SK-N-SH (cell line): Measurements from ENCODE around the gene SEC31B. TPM values are rescaled to one million over a fixed set of nuclear protein-coding genes. Genes with fewer than 3 reads are reported as not detected.

ENCODE experiments used
- CTCF ChIA-PET: fragments of 300-600, 350-600 bp; formaldehyde crosslinking; extraction: SDS; loops from one replicate; lab custom pipeline; 2021; lab: Yijun Ruan, JAX
- POLR2A ChIA-PET: fragments of 350-600 bp; sonication (Branson Sonifier 250); formaldehyde crosslinking; extraction: SDS; loops from one replicate; lab custom pipeline; 2020; ENCODE audit warnings: antibody characterized with exemption, inconsistent platforms; lab: Yijun Ruan, JAX
- DNase-seq: peaks from one replicate; pipeline ENCODE4 v3.0.0; 2012
- H2AFZ ChIP-seq: fragments of 200-600 bp; sonication (generic); 2 replicates; pipeline ENCODE4 v1.8.1; 2016; ENCODE audit warnings: antibody characterized with exemption, mild to moderate bottlenecking, low read depth
- H3F3A ChIP-seq: fragments of 200-600 bp; sonication (generic); replicated peaks from 2 replicates; pipeline ENCODE3; 2016; ENCODE audit warnings: antibody characterized with exemption, mild to moderate bottlenecking; ENCODE audit not compliant: insufficient read depth
- H3K27ac ChIP-seq, 2 experiments: fragments of 200-500 bp in 1 of 2; fragments of 200-600 bp in 1 of 2; sonication (Bioruptor generic) in 1 of 2; sonication (generic), shearing (Covaris generic) in 1 of 2; 2 replicates each; pipeline versions ENCODE4 v1.5.1 to v1.6.1; 2014 to 2016; ENCODE audit warnings: low read depth in 2 of 2, inconsistent platforms in 1 of 2, low read length in 1 of 2, mild to moderate bottlenecking in 1 of 2, mixed read lengths in 1 of 2
- H3K27me3 ChIP-seq: fragments of 200-600 bp; sonication (generic), shearing (Covaris generic); 2 replicates; pipeline ENCODE4 v1.6.1; 2016; ENCODE audit warnings: mixed run types; ENCODE audit not compliant: insufficient read depth
- H3K36me3 ChIP-seq, 2 experiments: fragments of 200-500 bp in 1 of 2; fragments of 200-600 bp in 1 of 2; sonication (Bioruptor generic) in 1 of 2; sonication (generic) in 1 of 2; replicated peaks in 1 of 2; 2 replicates each; pipeline versions ENCODE3 to v1.5.1; 2014 to 2016; ENCODE audit warnings: low read length in 1 of 2, mild to moderate bottlenecking in 1 of 2; ENCODE audit not compliant: insufficient read depth in 2 of 2, control insufficient read depth in 1 of 2
- H3K4me1 ChIP-seq, 2 experiments: fragments of 200-500 bp in 1 of 2; fragments of 200-600 bp in 1 of 2; sonication (Bioruptor generic) in 1 of 2; sonication (generic), shearing (Covaris generic) in 1 of 2; 2 replicates each; pipeline versions ENCODE4 v1.5.1 to v1.6.1; 2014 to 2016; ENCODE audit warnings: low read depth in 1 of 2, low read length in 1 of 2, mixed run types in 1 of 2; ENCODE audit not compliant: insufficient read depth in 2 of 2, control insufficient read depth in 1 of 2
- H3K4me2 ChIP-seq: fragments of 200-600 bp; sonication (generic), shearing (Covaris generic); 2 replicates; pipeline ENCODE4 v1.6.1; 2017; ENCODE audit warnings: mixed run types
- H3K4me3 ChIP-seq, 2 experiments: fragments of 200-500 bp in 1 of 2; fragments of 200-600 bp in 1 of 2; sonication (Bioruptor generic) in 1 of 2; sonication (generic), shearing (Covaris generic) in 1 of 2; 2 replicates each; pipeline versions ENCODE4 v1.5.1 to v1.8.1; 2014 to 2016; ENCODE audit warnings: low read depth in 2 of 2, inconsistent platforms in 1 of 2, low read length in 1 of 2, mild to moderate bottlenecking in 1 of 2, mixed read lengths in 1 of 2, moderate library complexity in 1 of 2
- H3K79me2 ChIP-seq: fragments of 200-600 bp; sonication (generic); 2 replicates; pipeline ENCODE4 v1.8.1; 2017; ENCODE audit warnings: mild to moderate bottlenecking; ENCODE audit not compliant: insufficient read depth
- H3K9ac ChIP-seq: fragments of 200-600 bp; sonication (generic); 2 replicates; pipeline ENCODE4 v1.6.1; 2017; ENCODE audit warnings: mixed run types
- H3K9me2 ChIP-seq: fragments of 200-600 bp; sonication (generic); 2 replicates; pipeline ENCODE4 v1.6.1; 2017; ENCODE audit warnings: mixed run types
- H3K9me3 ChIP-seq: fragments of 200-600 bp; sonication (generic); 2 replicates; pipeline ENCODE4 v1.6.1; 2017; ENCODE audit warnings: mixed run types, mild to moderate bottlenecking, moderate library complexity
- H4K20me1 ChIP-seq: fragments of 200-600 bp; sonication (generic); 2 replicates; pipeline ENCODE4 v1.6.1; 2017; ENCODE audit warnings: mild to moderate bottlenecking, mixed run types; ENCODE audit not compliant: insufficient read depth
- GATA2 ChIP-seq: sonication (generic); formaldehyde crosslinking; IDR thresholded peaks from 2 replicates; pipeline ENCODE4 v1.5.0; 2020; ENCODE audit warnings: mild to moderate bottlenecking, missing genetic modification reagents
- IRF3 ChIP-seq: fragments of 150-350 bp; IDR thresholded peaks from 2 replicates; pipeline ENCODE4 v1.6.1; 2016; ENCODE audit warnings: mild to moderate bottlenecking, low read depth, low read length
- MAX ChIP-seq: IDR thresholded peaks from 2 replicates; pipeline ENCODE4 v1.4.0; 2012; ENCODE audit warnings: low read depth
- NFIC ChIP-seq: IDR thresholded peaks from 2 replicates; pipeline ENCODE4 v1.4.0; 2012; ENCODE audit warnings: borderline replicate concordance
- RCOR1 ChIP-seq: fragments of 150-350 bp; IDR thresholded peaks from 2 replicates; pipeline ENCODE4 v1.6.1; 2017; ENCODE audit warnings: antibody characterized with exemption, low read length
- YY1 ChIP-seq: IDR thresholded peaks from 2 replicates; pipeline ENCODE4 v1.4.0; 2012; ENCODE audit warnings: low read depth, mild to moderate bottlenecking
- WGBS: methylation state at CpG from one replicate; pipeline ENCODE4 v1.1.6; 2017; ENCODE audit warnings: low lambda C conversion rate; 5-methylcytosine and 5-hydroxymethylcytosine counted together
- polyA plus RNA-seq, 3 experiments: library from polyadenylated mRNA; depleted of rRNA; stranded (reverse); fragments of >200 nt; gene quantifications; 2 replicates each; pipeline ENCODE4 v1.2.3, GENCODE V29; 2012
- TF ChIP-seq, protein P1 (sequence below): fragments of 150-350 bp; IDR thresholded peaks from 2 replicates; pipeline ENCODE4 v1.6.1; 2017; ENCODE audit warnings: antibody characterized with exemption, low read length, low read depth, borderline replicate concordance
- TF ChIP-seq, protein P2 (sequence below): IDR thresholded peaks from 2 replicates; pipeline ENCODE4; 2012

Gene SEC31B
- polyA plus RNA-seq, 1 of the 3 experiments (the other 2 are of a cell fraction): 8.8 TPM

DNA sequence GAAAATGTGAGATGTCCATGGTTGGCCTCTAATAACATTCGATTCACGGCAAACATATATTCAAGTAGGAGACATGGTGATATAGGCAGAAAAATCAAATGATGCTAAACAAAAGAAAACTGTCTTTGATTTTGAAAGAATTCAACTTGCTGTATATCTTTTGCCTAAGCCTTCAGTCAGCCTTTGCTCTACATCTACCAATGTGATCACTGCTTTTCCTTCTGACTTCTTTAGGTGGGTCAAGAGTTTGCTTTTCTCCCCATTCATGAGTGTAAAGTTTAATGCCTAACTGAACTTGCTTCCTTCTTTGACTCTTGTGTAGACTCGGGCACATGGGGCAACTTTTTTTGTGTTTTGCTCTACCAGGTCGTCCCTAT lies 15.7 kb upstream of the SEC31B start:
- H3F3A ChIP-seq: no peaks in the 10 kb centered on the region
- TF ChIP-seq GATA2 (CRISPR knock-in tag) (no peak), NFIC (no peak), MAX (no peak), RCOR1 (no peak), IRF3 (peak; percentile 12; the same call in 1 of the 2 replicates)
- TF ChIP-seq, protein P1, sequence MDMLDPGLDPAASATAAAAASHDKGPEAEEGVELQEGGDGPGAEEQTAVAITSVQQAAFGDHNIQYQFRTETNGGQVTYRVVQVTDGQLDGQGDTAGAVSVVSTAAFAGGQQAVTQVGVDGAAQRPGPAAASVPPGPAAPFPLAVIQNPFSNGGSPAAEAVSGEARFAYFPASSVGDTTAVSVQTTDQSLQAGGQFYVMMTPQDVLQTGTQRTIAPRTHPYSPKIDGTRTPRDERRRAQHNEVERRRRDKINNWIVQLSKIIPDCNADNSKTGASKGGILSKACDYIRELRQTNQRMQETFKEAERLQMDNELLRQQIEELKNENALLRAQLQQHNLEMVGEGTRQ: no peak
- TF ChIP-seq, protein P2, sequence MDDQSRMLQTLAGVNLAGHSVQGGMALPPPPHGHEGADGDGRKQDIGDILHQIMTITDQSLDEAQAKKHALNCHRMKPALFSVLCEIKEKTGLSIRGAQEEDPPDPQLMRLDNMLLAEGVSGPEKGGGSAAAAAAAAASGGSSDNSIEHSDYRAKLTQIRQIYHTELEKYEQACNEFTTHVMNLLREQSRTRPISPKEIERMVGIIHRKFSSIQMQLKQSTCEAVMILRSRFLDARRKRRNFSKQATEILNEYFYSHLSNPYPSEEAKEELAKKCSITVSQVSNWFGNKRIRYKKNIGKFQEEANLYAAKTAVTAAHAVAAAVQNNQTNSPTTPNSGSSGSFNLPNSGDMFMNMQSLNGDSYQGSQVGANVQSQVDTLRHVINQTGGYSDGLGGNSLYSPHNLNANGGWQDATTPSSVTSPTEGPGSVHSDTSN: no peak
- H3K27ac ChIP-seq: 0 out of 4 replicates have a peak overlapping the region, but pooled peaks of 1 of the 2 experiments have one; percentile 7
- peak overlapping the region; percentile 85; the same call in 1 of the 2 replicates for H2AFZ ChIP-seq
- no peaks in the 10 kb centered on the region for H3K9me2 ChIP-seq
- H3K9ac ChIP-seq: no peak overlapping the region
- peak overlapping the region; percentile 69 to 82; a peak in 3 of 4 replicates for H3K4me3 ChIP-seq
- H3K4me1 ChIP-seq: peaks cover 9 to 12% of the 10 kb centered on the region in 2 experiments; a peak in 3 of 4 replicates
- no peaks in the 10 kb centered on the region for H3K9me3 ChIP-seq
- ChIA-PET POLR2A (interaction anchor here (0.6 to 1.4 kb wide), 5 partner anchors 12 to 173 kb away, joined by 3 to 7 read pairs (median 5); no protein-coding TSS in a partner anchor), CTCF (interaction anchor here (0.6 to 3.0 kb wide), 21 partner anchors 9 to 1720 kb away, joined by 3 to 11 read pairs (median 4); partner anchors contain the start of gene SEC31B)
- peaks cover 18 to 23% of the 10 kb centered on the region in 2 experiments for H3K36me3 ChIP-seq
- H3K79me2 ChIP-seq: peaks cover 43% of the 10 kb centered on the region
- 49% methylated on average over 4 of the region's 4 CpGs for WGBS
- peaks cover 6% of the 10 kb centered on the region; the same call in 1 of the 2 replicates for H4K20me1 ChIP-seq
- H3K4me2 ChIP-seq: peak overlapping the region; percentile 79; the same call in 1 of the 2 replicates
- no peaks in the 10 kb centered on the region for H3K27me3 ChIP-seq
- DNase-seq: no peak

GRCh38 chr10:100534726-100535125 lies 15.1 kb upstream of the SEC31B start:
- POLR2A ChIA-PET: no interaction called here

More at GRCh38 chr10:100534726-100535125, 15.1 kb upstream of the SEC31B start:
- Histone ChIP-seq H3K9me3 (no peaks in the 10 kb centered on the region), H2AFZ (peak overlapping the region; percentile 85; the same call in 1 of the 2 replicates), H3K4me2 (no peak overlapping the region), H3K27me3 (no peaks in the 10 kb centered on the region), H3K9ac (no peak overlapping the region), H3K4me3 (no peak overlapping the region), H3K36me3 (peaks cover 18% of the 10 kb centered on the region in 2 experiments), H3K9me2 (no peaks in the 10 kb centered on the region), H3K4me1 (peaks cover 13 to 16% of the 10 kb centered on the region in 2 experiments; a peak in 3 of 4 replicates), H3K27ac (no peak overlapping the region), H4K20me1 (peaks cover 3% of the 10 kb centered on the region; the same call in 1 of the 2 replicates), H3F3A (no peaks in the 10 kb centered on the region), H3K79me2 (peaks cover 44% of the 10 kb centered on the region)
- TF ChIP-seq YY1: no peak
- WGBS: 100% methylated on average over 2 of the region's 2 CpGs
- CTCF ChIA-PET: interaction anchor here (0.6 to 3.0 kb wide), 9 partner anchors 15 to 675 kb away, joined by 3 to 11 read pairs (median 5); partner anchors contain the start of gene SEC31B
- DNase-seq: no peak
